Lower lobe of right lung (tissue), 2 donors: Measurements from ENCODE around the gene CCR7. TPM values are rescaled to one million over a fixed set of nuclear protein-coding genes. Genes with fewer than 3 reads are reported as not detected.
A peak's percentile ranks its signal among the peaks of the same experiment; 100 is the strongest.

Experiments used
- ATAC-seq, 2 donors: fragments of 200-7000 bp; cut with Tn5 transposase; one replicate each; pipeline ENCODE4 v1.9.1; 2020 to 2022; ENCODE audit warnings: mild to moderate bottlenecking in 2 of 2, moderate library complexity in 2 of 2
- DNase-seq: peaks from one replicate; pipeline ENCODE4 v3.0.0-alpha.2; 2020
- H3K27ac ChIP-seq: fragments of 200-600 bp; one replicate; pipeline ENCODE4 v1.8.0; 2022
- H3K27me3 ChIP-seq: fragments of 200-600 bp; one replicate; pipeline ENCODE4 v1.8.0; 2022; ENCODE audit warnings: low read depth
- H3K36me3 ChIP-seq: fragments of 200-600 bp; one replicate; pipeline ENCODE4 v1.8.0; 2022; ENCODE audit warnings: mild to moderate bottlenecking
- H3K4me1 ChIP-seq: fragments of 200-600 bp; one replicate; pipeline ENCODE4 v1.8.0; 2022
- H3K4me3 ChIP-seq: fragments of 200-600 bp; one replicate; pipeline ENCODE4 v1.8.0; 2022; ENCODE audit warnings: mild to moderate bottlenecking
- H3K9me3 ChIP-seq: fragments of 200-600 bp; one replicate; pipeline ENCODE4 v1.8.0; 2022
- intact Hi-C: fragments of 100-400 bp; cut with DNase I; formaldehyde crosslinking; loops from one replicate; pipeline ENCODE4 v1.11.0; 2022
- total RNA-seq: library from RNA; stranded (reverse); fragmentation: NEBNext Ultra II Directional; extraction: Animal tissue kit (Norgen Biotek cat#: 25700); gene quantifications from one replicate; pipeline ENCODE4 v1.2.1, GENCODE V29; 2021
- TF ChIP-seq, protein P1 (sequence below): fragments of 200-600 bp; IDR thresholded peaks from one replicate; pipeline ENCODE4 v1.8.0; 2022; ENCODE audit warnings: antibody characterized with exemption, mild to moderate bottlenecking
- donor health status: DM: no; HTN: yes; CAD: no; lungs with severe emphysema.

The CCR7 gene
- total RNA-seq, 1 donor from 2014 or later, result 2.2 TPM

DNA sequence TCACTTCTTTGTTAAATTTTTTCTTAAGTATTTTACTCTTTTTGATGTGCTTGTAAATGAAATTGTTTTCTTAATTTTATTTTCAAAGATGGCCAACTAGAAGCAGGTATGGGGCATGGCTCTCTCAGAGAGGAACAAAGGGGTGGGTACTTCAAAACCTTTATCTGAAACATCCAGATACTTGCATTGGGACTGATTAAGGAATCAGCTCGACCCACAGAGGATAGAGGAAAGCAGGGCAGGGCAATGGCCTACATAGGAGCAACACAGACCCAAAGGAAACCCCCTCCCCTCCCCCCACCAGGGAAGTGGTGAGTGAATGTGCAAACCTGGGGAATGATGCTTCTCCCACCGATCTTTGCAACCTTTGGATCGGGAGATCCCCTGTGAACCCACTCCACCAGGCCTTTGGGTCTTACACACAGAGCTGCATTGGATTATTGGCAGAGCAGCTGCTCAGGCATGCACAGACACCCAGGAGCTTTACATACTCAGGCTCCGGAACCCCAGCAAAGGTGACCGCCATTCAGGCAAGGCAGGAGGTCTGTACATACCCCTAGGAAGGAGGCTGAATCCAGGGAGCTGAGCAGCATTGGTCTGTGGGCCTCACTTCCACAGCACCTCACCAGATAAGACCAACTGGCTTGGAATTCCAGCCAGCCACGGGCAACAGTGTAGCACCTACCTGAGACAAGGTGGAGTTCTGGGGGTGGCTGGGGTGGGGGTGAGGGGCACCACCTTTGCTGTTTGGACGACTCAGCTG lies 3.0 kb upstream of the CCR7 start:
- no peak overlapping the region for H3K27ac ChIP-seq
- TF ChIP-seq, protein P1, sequence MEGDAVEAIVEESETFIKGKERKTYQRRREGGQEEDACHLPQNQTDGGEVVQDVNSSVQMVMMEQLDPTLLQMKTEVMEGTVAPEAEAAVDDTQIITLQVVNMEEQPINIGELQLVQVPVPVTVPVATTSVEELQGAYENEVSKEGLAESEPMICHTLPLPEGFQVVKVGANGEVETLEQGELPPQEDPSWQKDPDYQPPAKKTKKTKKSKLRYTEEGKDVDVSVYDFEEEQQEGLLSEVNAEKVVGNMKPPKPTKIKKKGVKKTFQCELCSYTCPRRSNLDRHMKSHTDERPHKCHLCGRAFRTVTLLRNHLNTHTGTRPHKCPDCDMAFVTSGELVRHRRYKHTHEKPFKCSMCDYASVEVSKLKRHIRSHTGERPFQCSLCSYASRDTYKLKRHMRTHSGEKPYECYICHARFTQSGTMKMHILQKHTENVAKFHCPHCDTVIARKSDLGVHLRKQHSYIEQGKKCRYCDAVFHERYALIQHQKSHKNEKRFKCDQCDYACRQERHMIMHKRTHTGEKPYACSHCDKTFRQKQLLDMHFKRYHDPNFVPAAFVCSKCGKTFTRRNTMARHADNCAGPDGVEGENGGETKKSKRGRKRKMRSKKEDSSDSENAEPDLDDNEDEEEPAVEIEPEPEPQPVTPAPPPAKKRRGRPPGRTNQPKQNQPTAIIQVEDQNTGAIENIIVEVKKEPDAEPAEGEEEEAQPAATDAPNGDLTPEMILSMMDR, result no peak
- intact Hi-C loops, result no loop called here
- H3K36me3 ChIP-seq, result no peaks in the 10 kb centered on the region
- no peak for DNase-seq
- H3K9me3 ChIP-seq, result no peaks in the 10 kb centered on the region
- peaks cover 7% of the 10 kb centered on the region for H3K27me3 ChIP-seq
- ATAC-seq, result no peak
- no peak overlapping the region for H3K4me3 ChIP-seq
- H3K4me1 ChIP-seq, result peaks cover 8% of the 10 kb centered on the region

DNA sequence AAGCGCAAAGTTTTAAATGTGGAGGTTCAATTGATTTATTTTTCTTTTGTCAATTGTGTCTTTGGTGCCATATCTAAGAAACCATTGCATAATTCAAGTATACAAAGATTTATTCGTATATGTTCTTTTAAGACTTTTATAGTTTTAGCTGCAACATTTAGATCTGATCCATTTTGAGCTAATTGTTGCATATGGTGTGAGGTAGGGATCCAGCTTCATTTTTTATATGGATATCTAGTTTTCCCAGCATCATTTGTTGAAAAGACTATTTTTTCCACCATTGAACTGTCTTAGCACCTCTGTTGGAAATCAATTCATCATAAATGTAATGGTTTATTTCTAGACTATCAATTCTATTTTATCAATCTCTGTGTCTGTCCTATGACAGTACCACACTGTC lies 2.1 kb upstream of the CCR7 start:
- no peak for DNase-seq
- H3K36me3 ChIP-seq, result no peaks in the 10 kb centered on the region
- H3K27me3 ChIP-seq, result peaks cover 7% of the 10 kb centered on the region
- H3K4me1 ChIP-seq, result peaks cover 8% of the 10 kb centered on the region
- ATAC-seq, result no peak
- intact Hi-C loops, result no loop called here
- no peak overlapping the region for H3K4me3 ChIP-seq
- TF ChIP-seq, protein P1, result no peak
- H3K9me3 ChIP-seq, result no peaks in the 10 kb centered on the region
- H3K27ac ChIP-seq, result no peak overlapping the region

- TF ChIP-seq, protein P1, result no peak
- Histone ChIP-seq H3K9me3 (no peaks in the 10 kb centered on the region), H3K27ac (no peak overlapping the region), H3K36me3 (no peaks in the 10 kb centered on the region), H3K4me3 (no peak overlapping the region), H3K27me3 (peaks cover 7% of the 10 kb centered on the region), H3K4me1 (peaks cover 14% of the 10 kb centered on the region)
- intact Hi-C loops, result no loop called here
- ATAC-seq, result no peak
- DNase-seq, result no peak
Measured at GRCh38 chr17:40565769-40566409, 617 bp upstream of the CCR7 start.

GRCh38 chr17:40564195-40564882 lies 933 bp downstream of the CCR7 start:
- no peak overlapping the region for H3K27ac ChIP-seq
- H3K4me1 ChIP-seq, result peaks cover 30% of the 10 kb centered on the region
- peak overlapping the region; percentile 17 for H3K4me3 ChIP-seq
- peaks cover 7% of the 10 kb centered on the region for H3K27me3 ChIP-seq
- intact Hi-C loops, result no loop called here
- no peaks in the 10 kb centered on the region for H3K9me3 ChIP-seq
- TF ChIP-seq, protein P1, result no peak
- no peak for DNase-seq
- no peaks in the 10 kb centered on the region for H3K36me3 ChIP-seq
- no peak for ATAC-seq

DNA sequence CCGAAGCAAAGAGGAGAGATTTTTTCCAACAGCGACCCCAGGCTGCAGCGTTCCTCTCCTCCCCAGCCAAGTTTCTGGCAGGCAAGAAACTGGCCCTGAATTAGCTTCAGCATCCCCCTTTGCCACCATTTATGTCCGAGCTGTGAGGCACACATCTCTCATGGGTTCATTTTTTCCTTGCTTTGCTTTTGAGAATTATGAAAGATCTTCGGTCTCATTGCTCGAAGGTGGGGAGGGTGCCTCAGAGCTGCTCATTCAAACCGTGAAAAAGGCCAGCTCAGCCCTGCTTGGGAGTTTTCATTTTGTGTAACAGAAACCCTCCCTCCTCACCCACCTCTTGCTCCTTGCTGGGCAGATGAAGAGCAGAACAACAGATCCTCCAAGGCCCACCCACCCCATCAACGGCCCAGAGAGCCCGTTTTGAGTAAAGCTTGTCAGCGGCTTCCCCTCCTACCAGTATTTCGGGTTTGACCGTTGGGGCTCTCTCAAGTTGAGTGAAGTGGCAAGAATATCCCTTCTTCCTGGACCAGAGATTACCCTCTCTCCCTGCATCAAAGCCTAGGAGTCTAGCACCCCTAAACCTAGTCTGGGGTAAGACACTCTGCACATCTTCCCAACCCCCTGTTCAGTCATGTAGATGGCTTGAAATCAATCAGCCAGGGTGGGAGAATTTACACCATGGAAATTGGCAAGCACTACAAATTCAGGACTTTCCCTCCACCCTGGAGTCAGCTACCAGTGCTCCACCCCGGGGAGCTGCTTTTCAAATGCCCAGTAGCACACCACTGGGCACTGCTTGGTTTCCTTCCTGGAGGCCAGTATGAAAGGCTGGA lies 1.8 kb downstream of the CCR7 start:
- intact Hi-C loops, result no loop called here
- no peak for DNase-seq
- no peak overlapping the region for H3K27ac ChIP-seq
- H3K36me3 ChIP-seq, result no peaks in the 10 kb centered on the region
- no peak overlapping the region for H3K4me3 ChIP-seq
- H3K27me3 ChIP-seq, result no peaks in the 10 kb centered on the region
- H3K4me1 ChIP-seq, result peaks cover 39% of the 10 kb centered on the region
- TF ChIP-seq, protein P1, result no peak
- H3K9me3 ChIP-seq, result no peaks in the 10 kb centered on the region
- no peak for ATAC-seq
